ENCODE results near the gene PTGIR.
A peak's percentile ranks its signal among the peaks of the same experiment; 100 is the strongest.

PTGIR gene

DNA sequence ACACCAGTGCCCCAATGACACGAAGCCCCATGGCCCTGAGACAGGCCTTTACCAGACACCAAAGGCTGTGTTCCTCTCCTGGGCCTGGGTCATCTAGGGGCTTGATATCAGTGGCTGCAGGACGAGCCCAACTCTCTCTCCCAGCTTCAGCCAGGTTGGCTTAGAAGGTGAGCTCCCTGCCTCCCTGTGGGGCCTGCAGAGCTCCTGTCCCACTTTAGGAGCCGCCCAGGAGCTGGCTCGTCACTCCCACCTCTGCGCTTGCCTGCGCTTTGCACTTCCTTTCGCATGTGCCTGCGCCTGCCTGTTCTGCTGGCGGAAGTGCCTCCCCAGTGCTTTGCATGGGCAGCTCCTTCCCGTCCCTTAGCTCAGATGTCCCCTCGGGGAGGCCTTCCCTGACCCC lies 18.9 kb downstream of the PTGIR start:
- peak in 39 of 42 donors; percentile 36 to 87 (median 61) for DNase-seq
- intact Hi-C loops (cut with DNase I): no loop called here

DNA sequence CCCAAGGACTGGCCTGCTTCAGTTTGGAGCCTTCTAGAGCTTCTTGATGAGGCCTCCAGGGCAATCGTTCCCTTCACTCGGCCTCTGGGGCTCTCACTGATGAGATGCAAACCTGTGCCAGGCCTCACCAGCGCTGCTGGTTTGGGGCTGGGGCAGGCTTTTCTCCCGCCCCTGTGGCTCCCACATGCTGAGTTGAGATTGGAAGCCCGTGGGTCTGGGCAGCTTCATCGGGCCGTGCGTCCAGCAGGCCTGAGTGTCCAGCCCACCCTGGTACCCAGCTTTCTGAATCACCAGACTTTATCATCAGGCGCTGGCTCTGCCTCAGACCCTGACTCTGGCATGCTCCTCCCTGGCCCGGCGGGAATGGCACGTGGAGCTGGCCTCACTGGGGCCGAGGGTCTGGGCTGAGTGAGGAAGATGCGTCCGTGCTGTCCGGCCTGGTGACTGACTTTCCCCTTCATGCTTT lies 19.5 kb downstream of the PTGIR start:
- intact Hi-C loops (cut with DNase I): no loop called here
- DNase-seq: peak in 4 of 42 donors; percentile 17 to 47 (median 36)

DNA sequence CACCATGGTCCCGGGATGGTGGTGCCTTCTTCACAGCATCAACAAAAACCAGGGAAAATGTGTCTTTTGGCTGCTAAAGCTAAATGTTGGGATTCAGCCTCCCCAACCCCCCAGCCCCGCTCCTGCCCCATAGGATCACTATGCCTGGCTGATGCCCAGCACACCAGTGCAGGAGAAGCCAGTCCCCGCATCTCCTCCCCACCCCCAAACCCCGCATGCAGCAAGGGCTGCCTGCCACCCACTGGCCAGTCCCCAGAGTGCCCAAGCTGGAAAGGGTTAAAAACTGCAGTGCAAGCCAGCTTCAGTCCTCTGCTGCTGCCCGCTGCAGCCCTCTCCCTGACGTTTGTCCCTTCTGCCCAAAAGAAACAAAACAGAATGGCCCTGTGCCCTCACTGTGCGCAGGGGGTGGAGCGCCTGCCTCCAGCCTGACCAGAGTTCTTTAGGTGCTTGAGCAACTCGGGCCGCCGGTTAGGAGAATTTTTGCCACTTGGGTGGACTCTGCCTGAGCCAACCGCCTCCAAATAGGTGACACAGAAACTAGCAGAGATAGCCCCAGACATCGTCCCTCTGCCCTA lies 20.0 kb downstream of the PTGIR start:
- peak in 30 of 42 donors; percentile 16 to 71 (median 46) for DNase-seq
- intact Hi-C loops (cut with DNase I): loop anchor here (5.0 kb wide), 2 partner anchors 57 to 142 kb away; partner anchors contain the start of genes DACT3, FKRP and STRN4

DNA sequence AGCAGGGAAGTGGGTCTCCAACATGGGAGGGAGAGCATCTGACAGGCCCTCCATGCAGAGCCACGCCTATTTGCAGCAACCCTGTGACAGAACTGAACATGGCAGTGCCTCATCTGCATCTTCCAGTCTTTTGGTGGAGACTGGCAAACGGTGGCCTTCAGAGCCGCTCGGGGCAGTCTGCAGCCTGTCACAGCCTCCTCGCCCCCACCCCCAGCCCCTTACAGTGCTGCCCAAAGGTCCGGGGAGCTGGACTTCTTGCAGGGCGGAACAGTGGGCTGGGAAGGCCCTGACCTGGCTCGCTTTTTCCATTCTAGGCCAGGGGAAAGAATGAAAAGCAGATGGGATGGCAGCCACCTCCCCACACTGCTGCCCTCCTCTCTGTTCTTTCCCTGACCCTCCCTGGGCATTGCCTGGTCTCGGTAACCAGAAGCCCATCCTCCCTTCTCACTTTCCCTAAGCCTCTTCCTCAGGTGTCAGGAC lies 21.1 kb downstream of the PTGIR start:
- peak in 13 of 42 donors; percentile 26 to 58 (median 43) for DNase-seq
- intact Hi-C loops (cut with DNase I): loop anchor here (5.0 kb wide), 2 partner anchors 59 to 144 kb away; partner anchors contain the start of genes DACT3, FKRP and STRN4

DNA sequence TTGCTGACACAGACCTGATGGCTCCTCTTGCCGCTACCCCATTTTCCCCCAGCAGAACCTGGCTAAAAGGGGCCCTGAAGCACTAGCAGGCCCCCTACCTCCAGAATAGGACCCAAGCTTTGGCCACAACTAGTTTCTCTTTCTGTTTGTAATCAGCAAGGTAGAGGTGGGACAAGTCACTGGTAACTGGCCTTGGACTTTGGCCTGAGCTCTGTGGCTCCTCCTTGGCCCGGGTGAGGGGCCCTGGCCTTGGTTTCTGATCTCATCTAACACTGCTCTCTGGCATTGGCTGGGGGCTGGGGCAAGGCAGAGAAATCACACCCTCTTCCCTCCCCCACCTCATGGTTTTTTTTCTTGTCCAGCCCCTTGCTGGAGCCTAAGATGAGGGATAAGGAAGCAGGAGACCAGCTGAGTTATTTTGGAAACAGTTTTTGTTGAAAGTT lies 21.7 kb downstream of the PTGIR start:
- DNase-seq: peak in 3 of 42 donors; percentile 18 to 40 (median 29)
- intact Hi-C loops (cut with DNase I): loop anchor here (5.0 kb wide), 2 partner anchors 59 to 144 kb away; partner anchors contain the start of genes DACT3, FKRP and STRN4

DNA sequence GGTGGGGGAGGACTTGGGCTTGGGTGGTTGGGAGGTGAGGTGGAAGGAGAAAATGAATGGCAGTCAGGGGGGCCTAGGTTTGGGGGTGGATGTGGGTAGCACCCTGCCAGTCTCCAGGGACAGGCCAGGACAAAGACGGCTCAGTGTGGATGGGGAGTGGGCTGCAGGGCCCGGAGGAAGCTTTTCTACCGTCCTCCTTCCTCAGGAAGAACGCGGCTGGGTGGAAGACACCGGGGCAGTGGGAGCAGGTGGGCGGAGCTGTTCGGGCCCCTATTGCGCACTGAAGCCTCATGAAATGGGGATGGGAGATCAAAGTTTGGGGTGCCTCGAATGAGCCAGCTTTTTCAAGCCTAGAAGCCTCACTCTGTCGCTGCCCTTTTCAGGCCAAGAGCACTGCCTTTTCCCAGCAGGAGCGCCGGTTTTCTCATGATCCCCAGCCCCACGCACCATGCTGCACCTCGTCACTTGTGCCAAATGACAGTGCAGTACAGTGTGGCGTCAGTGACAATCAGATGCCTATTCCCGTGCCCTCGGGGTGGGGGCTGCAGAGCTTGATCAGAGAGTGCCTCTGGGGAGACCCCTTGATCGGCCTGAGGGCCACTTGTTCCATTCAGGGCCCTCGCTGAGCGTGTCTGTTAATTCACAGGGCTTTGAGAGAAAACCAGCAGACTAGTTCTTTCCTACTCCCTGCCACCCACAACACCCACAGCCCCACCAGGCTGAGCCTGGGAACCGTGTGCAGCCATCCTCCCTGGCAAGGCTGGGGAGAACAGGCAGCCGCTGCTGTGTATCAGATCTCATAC lies 22.3 kb downstream of the PTGIR start:
- DNase-seq: peak in 41 of 42 donors; percentile 35 to 85 (median 65)
- intact Hi-C loops (cut with DNase I): loop anchor here (5.0 kb wide), 2 partner anchors 60 to 145 kb away; partner anchors contain the start of genes DACT3, FKRP and STRN4

DNA sequence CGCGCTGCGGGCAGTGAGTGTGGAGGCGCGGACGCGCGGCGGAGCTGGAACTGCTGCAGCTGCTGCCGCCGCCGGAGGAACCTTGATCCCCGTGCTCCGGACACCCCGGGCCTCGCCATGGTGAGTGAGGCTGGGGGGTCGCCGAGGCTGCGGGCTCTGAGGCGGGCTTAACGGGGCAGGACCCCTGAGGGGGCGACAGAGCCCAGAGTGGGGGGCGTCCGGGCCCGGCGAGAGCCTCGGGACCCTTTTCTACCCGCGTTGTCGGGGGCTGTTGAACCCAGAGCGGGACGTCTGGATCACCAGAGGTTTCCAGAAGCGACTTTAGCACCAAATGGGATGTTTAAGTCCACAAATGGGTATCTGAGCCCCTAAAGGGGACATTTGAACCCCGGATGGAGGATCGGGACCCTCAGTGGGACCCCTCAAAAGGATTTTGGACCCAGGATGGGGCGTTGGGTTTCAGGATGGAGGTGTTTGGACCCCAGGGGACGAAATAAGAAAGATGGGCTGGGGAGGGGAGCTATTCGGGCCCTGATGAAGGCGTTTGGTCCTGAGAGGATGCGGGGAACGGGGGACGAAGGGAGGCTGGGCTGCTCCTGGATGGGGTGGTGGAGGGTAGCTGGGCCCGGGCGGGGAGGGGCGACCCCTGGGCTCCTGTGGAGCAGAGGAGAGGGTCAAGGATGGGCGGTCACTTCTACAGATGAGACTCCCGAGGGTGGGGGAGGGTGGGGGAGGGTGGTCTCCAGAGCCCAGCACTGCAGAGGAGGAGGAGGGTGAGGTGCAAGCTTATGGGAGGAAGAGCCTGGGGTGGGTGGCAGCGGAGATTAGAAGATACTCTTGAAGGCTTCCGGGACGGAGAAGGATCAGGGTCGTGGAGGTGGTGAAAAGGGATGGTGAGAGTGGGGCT lies 23.3 kb downstream of the PTGIR start, which contains the start of gene CALM3:
TSS of gene CALM3 (plus strand) at position 13 of the 907 bp plus-strand sequence. CDS start at position 118, 105 bp downstream.
- intact Hi-C loops (cut with DNase I): loop anchor here (5.0 kb wide), 2 partner anchors 61 to 146 kb away; partner anchors contain the start of genes DACT3, FKRP and STRN4

DNA sequence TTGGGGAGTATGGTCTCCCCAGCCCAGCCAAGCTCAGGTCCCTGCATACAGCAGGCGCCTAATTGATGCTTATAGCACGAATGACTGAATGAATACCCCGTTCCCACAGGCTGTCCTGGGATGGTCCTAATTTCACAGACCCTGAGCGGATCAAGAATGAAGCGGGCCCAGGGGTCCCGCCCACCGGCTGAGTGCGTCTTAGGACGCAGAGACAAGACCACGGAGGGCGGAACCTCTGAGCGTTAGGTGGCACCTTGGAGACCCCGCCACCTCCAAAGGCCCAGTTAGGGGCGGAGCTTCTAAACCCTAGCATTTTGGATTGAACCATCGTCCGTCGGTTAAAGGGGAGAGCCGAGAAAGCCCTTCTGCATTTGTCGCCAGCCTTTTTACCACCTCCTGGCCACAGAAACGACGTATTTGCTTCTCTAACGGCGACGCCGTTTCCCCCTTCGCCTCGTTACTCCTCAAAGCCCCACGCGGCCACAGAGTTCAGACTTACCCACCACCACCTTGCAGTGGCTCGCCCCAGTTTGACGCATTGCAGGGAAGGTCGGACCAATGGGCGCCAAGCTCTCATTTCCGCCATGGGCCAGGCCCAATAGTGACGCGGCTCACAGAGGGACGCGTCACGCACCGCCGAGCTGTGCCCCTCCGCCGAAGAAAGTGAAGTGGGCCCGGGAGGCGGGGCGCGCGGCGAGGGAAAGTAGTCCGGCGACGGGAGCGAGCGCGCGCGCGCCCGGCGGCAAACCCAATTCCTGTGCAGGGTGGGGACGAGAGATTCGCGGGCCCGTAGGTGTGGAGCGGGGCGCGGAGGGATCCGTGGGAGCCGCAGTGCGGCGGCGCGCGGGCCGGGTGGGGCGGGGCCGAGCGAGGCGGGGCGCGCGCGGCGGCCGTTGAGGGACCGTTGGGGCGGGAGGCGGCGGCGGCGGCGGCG lies 24.2 kb downstream of the PTGIR start:
- intact Hi-C loops (cut with DNase I): loop anchor here (5.0 kb wide), 2 partner anchors 62 to 147 kb away; partner anchors contain the start of genes DACT3, FKRP and STRN4

More for the DNA sequence above, 23.3 kb downstream of the PTGIR start, which contains the start of gene CALM3:
- peak in 17 of 42 donors; percentile 18 to 64 (median 41) for DNase-seq

DNA sequence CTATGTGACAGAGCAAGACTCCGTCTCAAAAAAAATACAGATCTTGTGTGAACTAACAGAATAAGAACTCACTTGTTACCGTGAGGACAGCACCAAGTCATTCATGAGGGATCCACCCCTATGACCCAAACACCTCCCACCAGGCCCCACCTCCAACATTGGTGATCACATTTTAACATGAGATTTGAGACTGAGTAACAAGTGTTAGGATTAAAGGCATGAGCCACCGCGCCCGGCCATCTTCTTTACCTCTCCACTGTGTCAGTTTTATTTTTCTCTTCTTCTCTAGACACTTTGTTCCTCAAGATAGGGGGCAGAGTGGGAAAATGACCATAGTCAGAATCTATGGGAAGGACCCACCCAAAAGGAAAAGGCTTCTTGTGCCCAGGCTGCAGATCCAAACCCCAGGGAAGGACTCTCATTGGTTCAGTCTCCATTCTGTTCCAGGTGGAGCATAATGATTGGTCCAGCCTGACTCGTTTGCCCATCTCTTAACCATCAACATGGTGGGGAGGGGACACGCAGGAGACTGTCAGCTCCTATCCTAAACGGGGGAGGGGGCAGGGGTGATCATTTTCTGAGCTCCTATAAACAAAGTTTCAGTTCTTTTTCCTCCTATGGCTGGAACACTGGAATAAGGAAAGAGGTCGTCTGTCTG lies 25.0 kb downstream of the PTGIR start:
- DNase-seq: peak in 4 of 42 donors; percentile 14 to 33 (median 30)
- intact Hi-C loops (cut with DNase I): loop anchor here (5.0 kb wide), 2 partner anchors 62 to 147 kb away; partner anchors contain the start of genes DACT3, FKRP and STRN4

More for the DNA sequence above, 24.2 kb downstream of the PTGIR start:
- DNase-seq: peak; percentile 90 to 99 (median 97)

DNA sequence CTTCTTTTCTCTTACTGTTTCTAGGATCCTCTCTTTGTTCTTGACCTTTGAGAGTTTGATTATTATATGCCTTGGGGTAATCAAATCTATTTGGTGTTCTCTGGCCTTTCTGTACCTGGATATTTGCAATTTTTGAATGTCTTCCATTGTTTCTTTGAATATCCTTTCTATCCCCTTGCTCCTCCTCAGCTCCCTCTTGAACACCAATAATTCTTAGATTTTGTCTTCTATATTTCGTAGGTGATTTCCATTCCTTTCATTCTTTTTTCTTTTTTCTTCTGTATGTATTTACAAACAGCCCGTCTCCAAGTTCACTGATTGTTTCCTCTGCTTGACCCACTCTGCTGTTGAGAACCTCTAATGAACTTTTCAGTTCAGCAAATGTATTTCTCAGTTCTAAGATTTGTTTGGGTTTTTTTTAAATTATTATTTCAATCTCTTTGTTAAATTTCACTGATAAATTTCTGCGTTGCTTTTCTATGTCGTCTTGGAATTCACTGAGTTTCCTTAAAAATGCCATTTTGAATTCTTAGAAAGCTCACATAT lies 26.4 kb downstream of the PTGIR start:
- intact Hi-C loops (cut with DNase I): no loop called here
- no peak for DNase-seq

DNA sequence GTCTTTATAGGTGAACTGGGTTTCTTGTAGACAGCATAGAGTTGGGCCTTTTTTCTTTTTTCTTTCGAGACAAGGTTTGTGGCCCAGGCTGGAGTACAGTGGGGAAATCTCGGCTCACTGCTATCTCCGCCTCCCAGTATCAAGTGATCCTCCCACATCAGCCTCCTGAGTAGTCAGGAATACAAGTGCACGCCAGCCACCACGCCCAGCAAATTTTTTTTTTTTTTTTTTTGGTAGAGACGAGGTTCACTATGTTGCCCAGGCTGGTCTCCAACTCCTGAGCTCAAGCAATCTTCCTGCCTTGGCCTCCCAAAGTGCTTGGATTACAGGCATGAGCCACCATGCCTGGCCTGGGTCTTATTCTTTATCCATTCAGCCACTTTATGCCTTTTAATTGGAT lies 28.9 kb downstream of the PTGIR start:
- intact Hi-C loops (cut with DNase I): no loop called here
- DNase-seq: peak in 1 of 42 donors; percentile 8

DNA sequence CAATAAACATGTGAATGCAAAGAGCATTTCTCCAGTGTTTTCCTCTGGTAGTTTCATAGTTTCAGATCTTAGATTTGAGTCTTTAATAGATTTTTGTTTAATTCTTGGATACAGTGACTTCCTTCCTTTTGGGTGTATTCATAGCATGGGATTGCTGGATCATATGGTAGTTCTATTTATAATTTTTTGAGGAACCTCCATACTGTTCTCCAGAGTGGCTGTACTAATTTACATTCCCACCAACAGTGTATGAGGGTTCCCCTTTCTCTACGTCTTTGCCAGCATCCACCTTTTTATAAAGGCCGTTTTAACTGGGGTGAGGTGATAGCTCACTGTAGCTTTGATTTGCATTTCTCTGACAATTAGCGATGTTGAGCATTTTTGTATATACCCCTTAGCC lies 33.0 kb downstream of the PTGIR start:
- DNase-seq: peak in 1 of 42 donors; percentile 3
- intact Hi-C loops (cut with DNase I): no loop called here

DNA sequence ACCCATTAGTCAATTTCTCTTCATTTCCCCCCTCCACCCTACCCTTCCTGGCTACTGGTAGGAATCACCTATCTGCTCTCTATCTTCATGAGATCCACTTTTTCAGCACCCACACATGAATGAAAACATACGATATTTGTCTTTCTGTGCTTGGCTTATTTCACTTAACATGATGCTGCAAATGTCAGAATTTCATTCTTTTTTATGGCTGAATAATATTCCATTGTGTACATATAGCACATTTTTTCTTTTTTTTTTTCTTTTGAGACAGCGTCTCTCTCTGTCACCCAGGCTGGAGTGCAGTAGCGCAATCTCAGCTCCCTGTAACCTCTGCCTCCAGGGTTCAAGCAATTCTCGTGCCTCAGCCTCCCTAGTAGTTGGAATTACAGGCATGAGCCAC lies 33.6 kb downstream of the PTGIR start:
- no peak for DNase-seq
- intact Hi-C loops (cut with DNase I): no loop called here

DNA sequence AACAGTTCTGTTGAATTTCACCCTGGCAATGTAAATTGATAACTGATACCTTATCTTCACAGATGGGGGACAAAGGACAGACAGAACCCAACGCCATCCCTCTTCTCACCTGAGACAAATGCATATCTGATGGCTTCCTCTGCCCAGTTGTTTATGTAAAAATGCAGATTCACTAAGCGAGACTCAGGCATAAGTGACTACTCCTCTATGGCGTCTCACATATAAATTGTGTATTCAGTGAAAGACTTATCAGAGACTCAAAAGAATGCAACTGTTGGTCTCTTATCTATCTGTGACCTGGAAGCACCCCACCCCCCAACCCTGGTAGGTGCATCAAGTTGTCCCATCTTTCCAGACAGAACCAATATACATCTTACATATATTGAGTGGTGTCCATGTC lies 37.0 kb downstream of the PTGIR start:
- DNase-seq: no peak
- intact Hi-C loops (cut with DNase I): no loop called here

DNA sequence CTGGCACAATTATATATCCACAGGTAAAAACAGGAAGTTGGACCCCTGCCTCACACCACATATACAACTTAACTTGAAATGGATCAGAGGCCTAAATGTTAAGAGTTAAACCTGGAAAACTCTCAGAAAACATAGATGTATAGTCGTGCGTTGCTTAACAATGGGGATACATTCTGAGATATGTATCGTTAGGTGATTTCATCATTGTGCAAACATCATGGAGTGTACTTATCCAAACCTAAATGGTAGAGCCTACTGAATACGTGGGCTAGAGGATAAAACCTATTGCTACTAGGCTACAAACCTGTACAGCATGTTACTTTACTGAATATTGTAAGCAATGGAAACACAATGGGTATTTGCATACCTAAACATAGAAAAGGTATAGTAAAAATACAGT lies 38.6 kb downstream of the PTGIR start:
- no peak for DNase-seq
- intact Hi-C loops (cut with DNase I): no loop called here

DNA sequence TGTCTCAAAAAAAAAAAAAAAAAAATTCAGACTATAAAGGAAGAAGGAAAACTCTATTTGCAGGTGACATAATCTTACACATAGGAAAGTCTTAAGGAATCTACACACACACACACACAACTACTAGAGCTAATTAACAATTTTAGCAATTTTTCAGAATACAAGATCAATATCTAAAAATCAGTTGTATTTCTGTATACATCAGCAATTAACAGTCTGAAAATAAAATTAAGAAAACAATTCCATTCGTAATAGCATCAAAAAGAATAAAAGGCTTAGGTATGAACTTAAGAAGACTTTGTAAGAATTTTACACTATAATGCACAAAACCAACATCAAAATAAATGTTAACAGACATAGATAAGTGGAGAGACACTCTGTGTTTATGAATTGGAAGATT lies 39.4 kb downstream of the PTGIR start:
- no peak for DNase-seq
- intact Hi-C loops (cut with DNase I): no loop called here
